Heart left ventricle (tissue), 13 donors: ENCODE results near the gene GSG1L.

Source experiments
- POLR2A ChIP-seq, 2 donors: fragments of 450-650 bp; IDR thresholded peaks; one replicate each; pipeline ENCODE4 v1.6.1; 2017; ENCODE audit warnings: antibody characterized with exemption in 2 of 2, mild to moderate bottlenecking in 2 of 2, moderate library complexity in 2 of 2
- TF ChIP-seq, protein P1 (sequence below), 12 donors: fragments of 200-600 bp; sonication (generic) in 4 of 12; IDR thresholded peaks; one replicate each; pipeline versions ENCODE4 v1.5.0 to v1.8.0; 2018 to 2022; ENCODE audit warnings: antibody characterized with exemption in 12 of 12, mild to moderate bottlenecking in 5 of 12
- donor health status: ischemic (EF 13 %, LVEDD 7.1; RV severe dilation, severe dysfunction).
- donor health status: DM: no; HTN: yes; CAD: no.
- donor health status: DM: no; HTN: no; CAD: no.
- donor health status: ischemic (EF 25% LVEDD 6.9; RV normal size, moderate dysfunction).
- donor health status: ischemic (EF 25% LVEDD 5.7; RV mildly dilated, moderate dysfunction).
- donor health status: ischemic (EF 35%, LVEDD 5.7; RV mildly dilated, moderate dysfunction).
- donor health status: nonischemic (EF 11% LVEDD 7.7; RV severe dilation, severe dysfunction).
- donor health status: DM: yes; HTN: yes; CAD: no.
- donor health status: PGD.
- donor health status: ischemic (EF 29% LVEDD 5.4; RV normal size, mild dysfunction).
- donor health status: nonischemic (EF 23%, LVEDD 6.1; RV moderate dilation, normal function).

DNA sequence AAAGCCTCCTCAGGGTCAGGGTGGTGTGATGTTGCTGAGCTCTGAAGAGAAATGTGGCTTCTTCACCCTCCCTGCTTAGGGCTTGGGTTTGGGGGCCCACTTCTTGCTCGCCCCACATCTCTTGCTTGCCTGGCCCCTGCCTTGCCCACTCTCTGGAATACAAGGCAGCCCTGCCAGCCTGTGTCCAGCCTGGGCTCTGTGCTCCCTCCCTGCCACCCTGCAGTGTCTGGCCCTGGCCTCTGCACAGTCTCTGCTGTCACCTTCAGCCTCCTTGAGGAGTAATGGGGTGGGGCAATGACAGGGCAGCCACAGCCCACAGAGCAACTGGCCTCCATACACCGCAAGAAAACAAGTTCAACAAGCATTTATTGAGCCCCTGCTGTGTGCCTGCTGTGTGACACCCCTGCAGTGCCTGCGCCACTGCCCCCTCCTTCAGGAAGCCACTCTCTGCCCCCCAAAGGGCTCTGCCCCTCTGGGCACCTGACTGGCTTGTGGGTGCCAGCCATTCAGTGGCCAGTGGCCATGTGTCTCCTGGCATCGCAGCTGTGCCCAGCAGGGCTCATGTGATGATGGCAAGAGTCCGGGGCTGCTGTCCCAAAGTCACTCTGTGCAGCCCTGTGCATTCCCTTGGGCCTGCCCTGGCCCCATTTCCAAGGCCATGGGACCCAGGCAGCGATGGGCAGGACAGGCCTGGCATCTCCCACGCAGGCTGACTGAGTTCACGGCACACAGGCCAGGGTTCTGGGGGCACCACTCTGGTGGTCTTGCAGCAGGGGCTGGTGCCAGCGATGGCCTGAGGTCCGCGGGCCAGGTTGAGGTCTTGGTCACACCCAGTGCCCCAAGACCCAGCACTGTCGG is 272.7 kb downstream of the GSG1L start:
- TF ChIP-seq, protein P1, sequence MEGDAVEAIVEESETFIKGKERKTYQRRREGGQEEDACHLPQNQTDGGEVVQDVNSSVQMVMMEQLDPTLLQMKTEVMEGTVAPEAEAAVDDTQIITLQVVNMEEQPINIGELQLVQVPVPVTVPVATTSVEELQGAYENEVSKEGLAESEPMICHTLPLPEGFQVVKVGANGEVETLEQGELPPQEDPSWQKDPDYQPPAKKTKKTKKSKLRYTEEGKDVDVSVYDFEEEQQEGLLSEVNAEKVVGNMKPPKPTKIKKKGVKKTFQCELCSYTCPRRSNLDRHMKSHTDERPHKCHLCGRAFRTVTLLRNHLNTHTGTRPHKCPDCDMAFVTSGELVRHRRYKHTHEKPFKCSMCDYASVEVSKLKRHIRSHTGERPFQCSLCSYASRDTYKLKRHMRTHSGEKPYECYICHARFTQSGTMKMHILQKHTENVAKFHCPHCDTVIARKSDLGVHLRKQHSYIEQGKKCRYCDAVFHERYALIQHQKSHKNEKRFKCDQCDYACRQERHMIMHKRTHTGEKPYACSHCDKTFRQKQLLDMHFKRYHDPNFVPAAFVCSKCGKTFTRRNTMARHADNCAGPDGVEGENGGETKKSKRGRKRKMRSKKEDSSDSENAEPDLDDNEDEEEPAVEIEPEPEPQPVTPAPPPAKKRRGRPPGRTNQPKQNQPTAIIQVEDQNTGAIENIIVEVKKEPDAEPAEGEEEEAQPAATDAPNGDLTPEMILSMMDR (IDR thresholded peaks at IDR 0.05), result no peak
- TF ChIP-seq POLR2A (IDR thresholded peaks at IDR 0.05), result no peak
